Activated effector memory CD4-positive, alpha-beta T cell treated with anti-CD3 and anti-CD28 coated beads, Interleukin-2, amount 50 U/mL, for 16 hours (primary cell): ENCODE results near the gene ATG5.

Experiments used
- DNase-seq: peaks from one replicate; pipeline ENCODE4 v3.0.0-alpha.2; 2020

The ATG5 gene

DNA sequence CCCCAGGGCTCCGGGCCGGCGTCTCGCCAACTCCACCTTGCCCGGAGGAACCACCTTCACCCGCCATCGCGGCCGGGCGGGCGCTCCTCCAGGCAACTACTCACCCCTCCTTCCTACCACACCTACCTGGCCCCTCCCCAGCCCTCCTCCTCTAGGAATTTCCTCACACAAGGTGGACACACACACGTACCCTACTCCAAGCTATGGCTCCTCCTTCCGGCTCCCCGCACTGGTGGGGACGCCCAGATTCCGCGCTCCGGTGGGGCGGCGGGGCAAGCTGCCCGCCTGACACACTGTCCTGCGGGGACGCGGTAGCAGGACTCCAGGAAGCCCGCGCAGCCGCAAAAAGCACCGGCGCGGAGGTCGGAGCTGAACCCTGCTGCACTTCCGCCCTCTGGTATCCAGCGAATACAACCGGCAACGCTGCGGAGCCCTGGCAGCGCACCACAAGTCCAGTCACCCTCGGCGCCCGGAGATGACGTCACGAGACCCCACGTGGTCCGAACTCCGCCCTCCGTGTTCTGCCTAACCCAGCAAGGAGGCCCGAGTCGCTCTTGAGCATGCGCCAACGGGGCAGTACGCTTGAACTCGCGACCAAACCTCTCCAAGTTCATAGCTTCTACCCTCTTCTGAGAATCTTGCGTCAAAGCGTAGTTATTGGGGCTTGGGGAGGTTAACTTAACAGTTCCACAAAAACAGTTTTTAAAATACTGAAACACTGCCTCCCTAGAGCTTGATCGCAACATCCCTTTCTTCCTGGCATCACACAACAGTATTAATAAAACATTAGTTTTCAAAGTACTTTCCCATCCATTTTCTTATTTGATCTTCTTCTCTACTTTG lies at the start of gene ATG5:
ATG5 (minus strand) TSS at position 425 of the 843 bp plus-strand sequence. CDS start 9,552 bp downstream, outside the sequence.
- peak; percentile 100 for DNase-seq

DNA sequence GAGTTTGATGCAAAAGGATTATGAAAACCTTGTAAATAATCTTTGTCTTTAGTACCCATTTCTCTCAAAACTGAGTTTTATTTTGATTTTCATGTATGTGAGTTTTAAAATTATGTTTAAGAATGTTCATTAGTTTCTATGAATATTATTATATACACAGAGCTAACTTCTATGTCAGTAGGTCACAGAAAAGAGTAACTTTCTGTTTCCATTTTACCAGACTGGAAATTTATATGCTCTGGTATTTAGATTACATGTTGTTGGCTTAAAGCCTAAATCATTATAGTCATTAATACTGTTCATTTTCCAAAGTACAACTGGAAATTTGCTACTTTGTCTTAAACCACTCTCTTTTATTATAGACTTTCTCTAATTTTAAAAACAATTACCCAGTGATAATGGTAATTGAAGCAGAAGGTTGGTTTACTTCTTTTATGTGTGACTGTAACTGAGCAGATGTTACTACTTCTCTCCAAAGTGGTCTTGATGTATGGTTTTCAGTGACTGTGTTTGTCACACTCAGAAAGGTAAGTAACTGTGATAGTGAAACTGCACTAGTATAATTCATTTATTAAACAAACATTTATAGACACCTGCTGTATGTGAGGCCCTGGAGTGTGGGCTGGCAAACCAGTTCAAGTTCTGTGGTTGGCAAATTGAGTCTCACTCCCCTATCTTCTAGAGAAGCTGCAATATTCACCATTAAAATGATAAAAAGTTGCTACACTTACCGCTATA lies 48.1 kb upstream of the ATG5 start:
- no peak for DNase-seq

DNA sequence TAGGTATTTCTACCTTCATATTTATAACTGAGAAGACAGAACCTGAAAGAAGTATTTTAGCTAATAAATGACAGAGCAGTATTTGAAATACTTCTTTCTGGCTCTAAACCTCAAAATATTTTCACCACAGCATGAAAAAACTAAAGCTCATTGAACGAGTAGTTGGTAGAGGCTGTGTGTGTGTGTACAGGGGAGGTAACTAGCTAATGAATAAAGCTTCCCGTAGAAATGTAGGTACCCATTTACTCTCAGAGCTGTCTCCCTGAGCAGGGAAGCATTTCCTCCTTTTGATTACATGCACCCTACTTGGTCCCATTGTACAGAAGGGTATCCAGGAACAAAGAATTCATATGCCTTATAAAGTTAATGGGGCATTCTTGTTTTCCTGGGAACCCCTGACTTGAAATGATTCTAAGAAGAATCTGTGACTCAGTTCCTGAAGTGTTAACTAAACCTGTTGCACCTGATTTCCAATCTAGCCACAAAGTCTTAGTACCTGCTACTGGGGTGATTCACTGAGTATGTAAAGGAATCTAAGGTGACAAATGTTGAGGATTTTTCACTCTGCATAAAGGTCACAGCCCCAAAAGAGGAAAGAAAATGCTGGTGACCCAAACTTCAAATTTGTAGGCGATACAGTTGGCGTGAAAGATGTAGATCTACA lies 47.4 kb upstream of the ATG5 start:
- no peak for DNase-seq

DNA sequence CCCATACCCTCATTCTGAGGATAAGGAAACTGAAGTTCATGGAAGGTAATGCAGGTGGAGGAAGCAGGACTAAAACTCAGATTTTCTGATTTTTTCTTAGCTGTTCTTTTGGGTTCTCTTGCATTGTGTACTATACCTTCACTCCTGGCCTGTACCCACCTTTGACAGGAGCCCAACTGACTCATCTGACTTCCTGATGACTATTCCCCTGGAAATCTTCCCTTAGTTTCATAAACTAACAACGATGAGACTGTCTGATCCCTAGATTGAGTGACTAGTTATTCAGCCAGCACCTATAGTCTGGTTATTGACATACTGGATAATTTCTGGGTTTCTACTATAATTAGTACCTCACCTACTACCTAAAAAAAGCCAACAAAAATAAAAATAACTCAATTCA lies 45.1 kb upstream of the ATG5 start:
- no peak for DNase-seq

DNA sequence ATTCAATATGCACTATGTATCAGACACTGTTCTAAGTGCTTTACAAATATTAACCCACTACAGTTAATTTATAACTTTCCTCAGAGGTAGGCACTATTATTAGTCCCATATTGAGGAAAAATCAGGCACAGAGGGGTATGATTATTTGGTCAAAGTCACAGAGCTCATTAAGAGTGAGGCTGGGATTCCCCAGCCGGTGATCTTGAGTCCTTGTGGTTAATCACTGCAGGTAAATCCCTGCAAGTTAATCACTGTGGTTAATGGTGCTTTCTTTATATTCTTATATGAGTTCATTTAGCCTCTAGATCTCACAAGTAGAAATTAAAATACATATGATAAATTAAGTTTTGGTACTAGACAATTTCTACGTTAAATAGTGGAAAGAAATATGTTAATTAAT lies 44.2 kb upstream of the ATG5 start:
- DNase-seq = no peak

DNA sequence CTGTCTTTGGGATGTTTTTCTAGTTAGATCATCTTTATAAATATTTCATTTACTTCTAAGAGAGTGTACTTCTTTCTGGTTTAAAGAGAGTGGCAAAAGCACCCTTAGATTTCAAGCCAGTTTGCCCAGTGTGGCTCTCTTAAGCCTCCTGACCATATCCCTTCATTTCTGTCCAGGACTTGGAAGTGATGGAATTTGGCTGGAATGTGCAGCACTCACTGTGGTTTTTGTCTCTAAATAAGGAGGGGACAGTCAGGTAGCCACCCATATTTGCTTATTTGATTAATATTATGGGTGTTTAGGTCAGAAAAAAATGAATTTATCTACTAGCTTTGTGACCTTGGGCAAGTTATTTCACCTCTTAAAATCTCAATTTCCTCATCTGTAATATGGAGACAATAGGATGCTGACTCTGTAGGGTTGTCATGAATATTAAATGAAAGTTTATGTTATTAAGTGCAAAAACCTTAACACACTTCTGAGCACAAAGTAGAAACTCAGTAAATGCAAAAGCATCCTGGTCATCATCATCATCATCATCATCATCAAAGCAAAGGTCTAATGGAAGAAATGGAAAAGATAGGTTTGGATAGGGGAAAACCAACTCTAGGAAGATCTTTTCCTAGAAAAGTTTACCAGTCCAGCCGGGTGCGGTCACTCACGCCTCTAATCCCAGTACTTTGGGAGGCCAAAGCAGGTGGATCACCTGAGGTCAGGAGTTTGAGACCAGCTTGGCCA lies 38.0 kb upstream of the ATG5 start:
- no peak for DNase-seq

DNA sequence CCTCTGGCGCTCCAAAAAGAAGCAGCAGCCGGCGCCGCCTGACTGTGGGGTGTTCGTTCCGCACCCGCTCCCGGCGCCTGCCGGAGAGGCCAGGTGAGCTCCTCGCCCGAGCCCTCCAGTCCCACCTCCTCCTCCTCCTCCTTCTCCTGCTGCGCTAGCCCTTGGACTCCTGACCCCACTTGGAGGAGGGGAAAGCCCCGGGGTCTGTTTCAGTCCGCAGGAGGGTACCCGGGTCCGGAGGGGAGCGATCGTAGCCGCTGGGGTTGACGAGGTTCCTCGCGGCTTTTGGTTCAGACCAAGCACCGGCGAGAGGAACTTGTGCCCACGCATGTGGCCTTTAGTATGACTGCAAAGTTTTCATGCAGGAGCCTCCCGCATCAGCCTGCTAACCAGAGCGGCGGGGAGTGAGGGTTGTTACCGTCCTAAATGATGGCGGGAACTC lies 35.5 kb upstream of the ATG5 start:
- DNase-seq = peak; percentile 68

DNA sequence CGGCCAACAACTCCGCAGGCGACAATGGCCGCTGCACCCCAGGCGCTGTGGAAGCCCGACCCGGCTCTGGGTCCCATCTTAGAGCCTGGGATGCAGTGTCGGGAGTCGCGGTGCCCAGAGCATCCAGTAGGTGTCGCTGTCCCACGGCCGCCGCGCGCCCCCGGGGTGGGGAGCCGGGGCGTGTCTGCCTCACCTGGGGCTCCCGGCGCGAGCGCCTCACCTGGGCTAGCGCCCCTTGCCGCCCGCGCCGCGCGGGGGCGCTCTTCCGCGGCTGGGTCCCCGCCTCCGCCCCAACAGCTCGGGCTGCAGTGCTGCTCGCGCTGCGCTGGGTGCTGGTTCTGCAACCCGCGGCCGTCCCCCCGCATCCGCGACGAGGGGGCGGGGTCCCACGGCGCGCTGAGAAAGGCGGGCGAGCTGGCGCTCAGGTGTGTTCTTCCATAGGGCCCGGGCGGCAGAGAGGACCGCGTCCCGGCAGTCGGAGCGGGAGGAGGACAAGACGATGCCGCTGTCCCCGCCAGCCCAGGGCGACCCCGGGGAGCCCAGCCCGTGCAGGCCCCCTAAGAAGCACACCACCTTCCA lies 34.9 kb upstream of the ATG5 start, which contains the start of gene CRYBG1:
CRYBG1 (plus strand) TSS at position 308 of the 579 bp plus-strand sequence; CDS start at position 500, 192 bp downstream.
- peak; percentile 90 for DNase-seq

DNA sequence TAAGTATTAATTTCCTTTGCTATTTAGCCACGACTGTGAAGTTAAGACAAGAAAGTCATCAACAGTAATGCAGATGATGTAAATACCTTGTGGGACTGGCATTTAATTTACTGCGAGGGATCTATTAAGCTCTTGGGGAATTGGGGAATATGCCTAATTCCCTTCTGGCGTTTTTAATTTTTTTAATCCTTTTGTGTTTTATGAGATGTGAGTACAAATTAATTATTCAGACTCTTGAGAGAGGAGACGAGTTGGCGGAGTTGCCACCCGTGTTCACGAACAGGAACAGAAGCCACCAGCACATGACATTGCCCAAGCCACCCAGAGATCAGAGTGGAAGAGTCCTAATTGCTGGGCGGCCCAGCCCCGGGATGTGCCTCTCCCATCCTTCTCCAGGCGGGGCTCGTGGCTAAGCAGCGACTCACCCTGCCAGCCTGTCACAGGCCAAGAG lies 34.4 kb upstream of the ATG5 start:
- no peak for DNase-seq

DNA sequence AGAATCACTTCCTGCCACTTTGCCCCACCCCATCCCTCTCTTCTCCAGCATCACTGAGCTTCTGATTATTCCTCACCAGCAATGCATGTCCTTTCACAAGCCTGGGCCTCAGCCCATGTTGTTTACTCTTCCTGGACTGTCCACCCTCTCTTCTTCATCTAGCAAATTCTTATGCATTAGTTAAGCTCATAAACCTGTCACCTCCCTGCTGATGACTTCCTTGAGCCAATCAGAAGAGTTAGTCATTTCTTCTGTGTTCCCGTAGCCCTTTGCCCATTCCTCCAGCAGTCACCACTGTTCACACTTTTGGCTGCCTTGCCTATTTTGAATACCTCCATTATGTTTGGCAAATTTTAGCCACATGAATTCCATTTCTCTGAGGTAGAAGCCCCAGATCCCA lies 30.8 kb upstream of the ATG5 start:
- no peak for DNase-seq

DNA sequence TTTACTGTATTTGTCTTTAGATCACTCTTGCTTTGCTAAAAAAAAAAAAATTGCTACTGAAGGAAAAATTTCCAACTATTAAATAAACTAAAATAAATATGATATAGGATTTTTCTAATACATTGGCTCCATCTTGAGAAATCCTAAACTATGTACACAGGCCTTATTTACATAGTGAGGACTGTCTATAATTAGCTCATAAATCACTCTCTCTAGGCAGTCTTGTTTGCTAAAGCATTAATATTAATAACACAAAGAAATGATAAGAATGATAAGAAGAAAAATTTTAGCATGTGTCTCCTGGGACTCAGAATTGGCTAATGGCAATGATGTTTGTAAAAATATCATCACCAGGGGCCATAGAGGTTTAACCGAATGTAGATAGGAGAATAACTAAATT lies 21.7 kb upstream of the ATG5 start:
- DNase-seq = no peak

DNA sequence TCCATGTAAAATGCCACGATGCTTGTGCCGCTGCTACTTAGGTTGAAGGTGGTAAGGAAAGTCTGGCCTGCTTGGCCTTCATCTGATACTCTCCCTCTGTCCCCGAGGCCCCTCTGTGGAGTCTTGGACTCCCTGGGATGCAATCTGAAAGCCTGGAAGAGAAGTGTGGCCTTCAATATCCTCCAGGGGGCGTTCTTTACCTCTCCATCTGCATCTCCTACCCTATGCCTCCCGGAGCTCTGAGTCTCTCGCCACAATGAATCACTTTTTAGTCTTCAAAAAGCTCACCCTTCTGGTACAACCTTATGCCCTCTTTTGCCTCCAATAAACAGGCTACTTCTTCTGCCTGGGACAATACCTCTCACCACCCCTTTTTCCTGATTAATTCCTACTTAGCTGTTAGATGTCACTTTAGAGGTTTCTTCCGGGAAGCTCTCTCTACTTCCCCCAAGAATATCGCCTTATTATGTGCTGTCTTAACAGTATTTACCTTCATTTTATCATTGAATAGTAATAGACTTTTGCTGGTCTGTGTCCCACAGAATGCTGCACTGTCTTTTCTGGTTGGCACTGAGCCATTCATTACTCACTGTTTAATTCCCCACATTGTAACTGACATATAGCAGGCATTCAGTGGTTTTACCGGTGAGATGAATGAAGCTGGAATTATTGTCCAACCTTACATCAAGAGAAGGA lies 13.9 kb upstream of the ATG5 start:
- peak; percentile 74 for DNase-seq

DNA sequence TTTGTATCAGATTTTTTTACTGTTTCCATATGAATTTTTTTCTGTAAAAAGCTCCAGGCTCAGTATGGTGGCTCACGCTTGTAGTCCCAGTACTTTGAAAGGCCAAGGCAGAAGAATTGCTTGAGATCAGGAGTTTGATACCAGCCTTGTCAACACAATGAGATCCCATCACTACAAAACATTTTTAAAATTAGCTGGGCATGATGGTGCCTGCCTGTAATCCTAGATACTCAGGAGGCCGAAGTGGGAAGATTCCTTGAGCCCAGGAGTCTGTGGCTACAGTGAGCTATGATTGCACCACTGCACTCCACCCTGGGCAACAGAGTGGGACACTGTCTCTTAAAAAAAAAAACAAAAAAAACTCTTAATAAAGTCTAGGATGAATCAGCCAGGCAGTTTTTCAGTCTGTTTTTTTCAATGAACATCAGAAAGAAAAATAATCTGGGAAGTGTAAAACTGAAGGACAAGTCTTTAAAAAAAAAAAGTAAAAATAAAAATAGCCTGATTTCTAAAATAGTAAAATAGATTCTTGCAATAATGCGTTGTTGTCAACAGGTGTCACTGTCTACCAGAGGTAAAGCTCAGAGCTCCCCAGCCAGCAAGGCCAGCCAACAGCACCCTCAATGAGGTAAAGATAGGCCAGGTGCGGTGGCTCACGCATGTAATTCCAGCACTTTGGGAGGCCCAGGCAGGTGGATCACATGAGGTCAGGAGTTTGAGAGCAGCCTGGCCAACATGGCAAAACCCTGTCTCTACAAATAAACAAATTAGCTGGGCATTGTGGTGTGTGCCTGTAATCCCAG lies 9.3 kb upstream of the ATG5 start:
- DNase-seq = peak; percentile 78

DNA sequence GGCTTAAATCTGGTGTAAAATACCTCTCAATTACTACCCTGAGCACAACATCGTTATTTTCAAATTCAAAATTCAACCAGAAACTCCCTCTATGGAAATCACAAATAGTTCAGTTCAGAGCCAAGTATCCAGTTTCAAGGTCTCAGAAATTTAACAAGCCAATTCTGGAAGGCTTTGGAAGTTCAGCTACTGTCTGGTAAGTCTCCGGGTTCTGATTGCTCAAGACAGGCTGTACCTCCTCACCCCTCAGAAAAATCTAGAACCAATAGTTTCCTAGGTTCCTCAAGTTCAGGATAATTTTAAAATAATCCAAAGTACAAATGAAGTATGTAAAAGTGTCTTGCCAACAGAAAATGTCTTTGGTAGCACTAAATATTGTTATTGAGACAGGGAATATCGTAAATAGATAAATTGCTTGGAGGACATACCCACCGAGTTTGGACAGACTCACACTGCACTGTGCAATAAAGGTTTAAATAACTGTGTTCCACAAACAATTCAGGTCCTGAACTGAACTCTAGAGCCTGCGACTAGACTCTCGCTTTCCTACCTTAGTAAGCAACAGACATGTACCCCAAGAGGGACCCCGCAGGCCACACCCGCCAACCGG lies 729 bp downstream of the ATG5 start:
- DNase-seq = no peak

DNA sequence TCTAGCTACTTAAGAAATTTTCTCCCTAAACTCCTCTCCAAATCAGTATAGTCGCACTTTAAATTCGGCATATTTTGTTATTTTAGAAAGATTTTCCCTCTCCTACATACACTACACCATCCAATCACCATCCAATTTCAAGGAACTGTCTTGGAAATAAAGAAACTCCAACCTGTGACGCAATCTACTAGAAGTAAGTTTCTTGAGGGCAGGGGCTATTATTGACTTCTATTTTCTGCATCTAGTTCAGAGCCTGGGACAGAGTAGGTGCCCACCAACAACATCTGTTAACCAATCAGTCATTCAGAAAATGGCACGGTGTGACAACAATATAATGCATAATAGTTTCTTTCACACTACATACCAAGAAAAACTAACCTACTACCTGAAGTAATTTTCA lies 3.6 kb downstream of the ATG5 start:
- no peak for DNase-seq

DNA sequence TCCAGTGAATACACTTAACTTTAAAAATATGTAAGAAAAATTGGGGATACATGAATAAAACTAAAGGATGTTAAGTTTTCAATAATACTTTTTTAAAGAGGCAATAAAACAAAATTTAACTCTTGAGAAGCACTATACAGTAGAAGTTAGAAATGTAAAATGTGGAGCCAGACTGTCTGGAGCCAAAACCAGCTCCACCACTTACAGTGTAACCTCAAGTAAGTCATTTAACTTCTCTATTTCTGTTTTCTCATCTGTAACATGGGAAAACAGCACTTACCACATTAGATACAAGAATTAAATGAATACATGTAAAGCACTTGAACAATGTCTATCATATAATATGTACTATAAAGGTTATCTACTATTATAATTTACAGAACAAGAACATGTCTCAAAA lies 6.7 kb downstream of the ATG5 start:
- no peak for DNase-seq

DNA sequence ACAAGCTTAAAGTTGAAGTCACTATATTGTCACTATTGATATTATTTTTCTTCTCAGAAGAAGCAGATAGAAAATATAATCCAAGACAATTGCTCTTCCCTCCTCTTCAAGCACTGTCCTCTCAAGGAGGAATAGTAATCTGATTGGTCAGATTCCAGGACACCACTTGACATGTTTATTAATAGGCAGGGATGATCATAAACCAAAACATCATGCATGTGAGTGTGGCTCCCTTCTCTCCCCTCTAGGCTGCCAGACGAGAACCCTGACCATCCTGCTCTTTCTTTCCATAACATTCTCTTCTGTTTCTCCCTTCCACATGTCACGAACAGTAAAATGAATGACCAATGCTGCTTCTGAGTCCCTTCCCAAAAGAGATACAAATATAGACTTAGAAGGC lies 7.5 kb downstream of the ATG5 start:
- DNase-seq = no peak

DNA sequence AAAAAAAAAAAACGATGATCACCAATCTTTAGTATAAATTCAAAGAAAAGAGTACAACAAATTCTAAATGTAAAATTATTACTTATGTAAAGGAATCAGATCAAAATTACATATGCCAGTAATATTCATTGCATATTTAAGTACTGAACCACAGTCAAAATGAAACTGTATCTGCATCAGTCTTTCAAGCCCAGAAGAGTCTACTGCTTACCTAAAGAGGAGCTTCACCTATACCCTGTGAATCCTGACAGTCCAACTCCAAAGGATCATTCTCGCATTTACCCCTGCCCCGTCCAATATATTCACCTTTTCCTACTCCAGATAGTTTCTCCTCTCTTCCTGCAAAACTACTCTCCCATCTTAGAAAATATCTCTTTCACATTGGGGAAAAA lies 9.2 kb downstream of the ATG5 start:
- no peak for DNase-seq

DNA sequence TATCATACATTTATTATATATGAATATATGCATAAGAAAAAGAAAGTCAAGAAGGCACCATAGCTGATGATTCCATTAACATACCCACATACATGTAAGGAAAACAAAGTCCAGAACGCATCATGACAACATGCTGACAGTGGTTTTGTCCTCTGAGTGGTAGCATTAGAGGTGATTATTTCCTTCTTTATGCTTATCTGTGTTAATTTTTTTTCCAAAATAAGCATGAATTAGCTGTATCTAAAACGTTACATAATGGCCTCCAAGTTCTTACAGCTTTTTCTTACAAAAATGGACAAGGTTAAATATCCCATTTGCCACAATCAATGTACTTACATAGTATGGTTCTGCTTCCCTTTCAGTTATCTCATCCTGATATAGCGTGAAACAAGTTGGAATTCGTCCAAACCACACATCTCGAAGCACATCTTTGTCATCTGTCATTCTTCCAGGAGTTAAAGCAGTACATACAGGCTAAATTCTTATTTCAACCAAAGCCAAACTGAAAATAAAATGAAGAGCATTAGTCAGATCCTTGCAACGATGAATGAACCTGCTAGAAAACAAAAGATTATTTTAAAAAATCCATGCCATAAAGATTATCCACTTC lies 9.7 kb downstream of the ATG5 start:
- no peak for DNase-seq
